OCI-LY7 (cell line): ENCODE measurements around the gene SPATA3. TPM values are rescaled to one million over a fixed set of nuclear protein-coding genes. Genes with fewer than 3 reads are reported as not detected.

Experiments used
- BruUV-seq: library from RNA; stranded (reverse); fragments of 400-500 nt; replicated peaks from 2 replicates; lab custom pipeline; 2021; lab: Mats Ljungman, UMichigan
- CTCF ChIA-PET: fragments of 300-600 bp; sonication (Branson Sonifier 250); formaldehyde crosslinking; loops from one replicate; lab custom pipeline; 2022; ENCODE audit warnings: antibody characterized with exemption; ENCODE audit not compliant: unreplicated experiment; lab: Charles Lee
- POLR2A ChIA-PET: fragments of 300-600 bp; sonication (Branson Sonifier 250); formaldehyde crosslinking; loops from one replicate; lab custom pipeline; 2022; ENCODE audit warnings: antibody characterized with exemption; lab: Charles Lee
- DNase-seq: peaks from one replicate; pipeline ENCODE4 v3.0.0-alpha.2; 2015; ENCODE audit warnings: low spot score
- H2AFZ ChIP-seq: fragments of 200-600 bp; sonication (generic), shearing (Covaris generic); 2 replicates; pipeline ENCODE4 v1.6.1; 2014; ENCODE audit warnings: mild to moderate bottlenecking, antibody characterized with exemption, low read length, moderate library complexity
- H3K27ac ChIP-seq: fragments of 200-600 bp; sonication (generic); 2 replicates; pipeline ENCODE4 v1.5.1; 2014; ENCODE audit warnings: mixed run types, low read depth, mild to moderate bottlenecking, moderate library complexity, low read length, inconsistent platforms; ENCODE audit not compliant: poor library complexity, severe bottlenecking
- H3K36me3 ChIP-seq: fragments of 200-600 bp; sonication (generic); 2 replicates; pipeline ENCODE4 v1.6.1; 2014; ENCODE audit warnings: mild to moderate bottlenecking, antibody characterized with exemption, low read length, moderate library complexity, mixed read lengths; ENCODE audit not compliant: insufficient read depth
- H3K4me1 ChIP-seq: fragments of 200-600 bp; sonication (generic); 2 replicates; pipeline ENCODE4 v1.5.1; 2014; ENCODE audit warnings: mild to moderate bottlenecking, low read length; ENCODE audit not compliant: insufficient read depth, poor library complexity, severe bottlenecking
- H3K4me2 ChIP-seq: fragments of 200-600 bp; sonication (generic); 2 replicates; pipeline ENCODE4 v1.6.1; 2014; ENCODE audit warnings: mild to moderate bottlenecking, low read length
- H3K4me3 ChIP-seq: fragments of 200-600 bp; sonication (generic); 2 replicates; pipeline ENCODE4 v1.5.1; 2014; ENCODE audit warnings: mild to moderate bottlenecking, low read depth, low read length; ENCODE audit not compliant: poor library complexity, severe bottlenecking
- H3K79me2 ChIP-seq: fragments of 200-600 bp; sonication (generic); 2 replicates; pipeline ENCODE4 v1.6.1; 2016; ENCODE audit warnings: low read depth, mild to moderate bottlenecking, low read length, moderate library complexity, mixed read lengths; ENCODE audit not compliant: insufficient read depth
- H3K9me2 ChIP-seq: fragments of 200-600 bp; sonication (generic); 2 replicates; pipeline ENCODE4 v1.6.1; 2016; ENCODE audit warnings: mild to moderate bottlenecking, low read length, mixed read lengths; ENCODE audit not compliant: insufficient read depth
- H3K9me3 ChIP-seq: fragments of 200-600 bp; sonication (generic); 2 replicates; pipeline ENCODE4 v1.6.1; 2014; ENCODE audit warnings: mild to moderate bottlenecking, mixed run types, low read length, mixed read lengths
- H4K20me1 ChIP-seq: fragments of 200-600 bp; sonication (generic); 2 replicates; pipeline ENCODE4 v1.6.1; 2014; ENCODE audit warnings: mild to moderate bottlenecking, antibody characterized with exemption, low read length, moderate library complexity, mixed read lengths; ENCODE audit not compliant: insufficient read depth
- CTCF ChIP-seq: fragments of 200-600 bp; sonication (generic); conservative IDR thresholded peaks from 2 replicates; pipeline ENCODE4 v1.5.1; 2014; ENCODE audit warnings: mild to moderate bottlenecking, antibody characterized with exemption, low read length, moderate library complexity, mixed read lengths
- EZH2phosphoT487 ChIP-seq: fragments of 200-600 bp; sonication (generic); IDR thresholded peaks from 2 replicates; pipeline ENCODE4 v1.6.1; 2018; ENCODE audit warnings: low read depth, borderline replicate concordance, mild to moderate bottlenecking, mixed run types, antibody characterized with exemption, low read length, moderate library complexity, mixed read lengths
- intact Hi-C: fragments of 100-400 bp; cut with micrococcal nuclease; formaldehyde crosslinking; loops from one replicate; pipeline ENCODE4 v1.10.0; 2022; ENCODE audit not compliant: unreplicated experiment
- total RNA-seq, 2 experiments: library from RNA; depleted of rRNA in 1 of 2; stranded (reverse); fragments of >200 nt in 1 of 2; shearing (Covaris generic) in 1 of 2; gene quantifications; 2 replicates each; pipeline ENCODE4 v1.2.3, GENCODE V29; 2014 to 2022

Gene SPATA3
- total RNA-seq, 2 experiments from 2014 or later, result not detected

DNA sequence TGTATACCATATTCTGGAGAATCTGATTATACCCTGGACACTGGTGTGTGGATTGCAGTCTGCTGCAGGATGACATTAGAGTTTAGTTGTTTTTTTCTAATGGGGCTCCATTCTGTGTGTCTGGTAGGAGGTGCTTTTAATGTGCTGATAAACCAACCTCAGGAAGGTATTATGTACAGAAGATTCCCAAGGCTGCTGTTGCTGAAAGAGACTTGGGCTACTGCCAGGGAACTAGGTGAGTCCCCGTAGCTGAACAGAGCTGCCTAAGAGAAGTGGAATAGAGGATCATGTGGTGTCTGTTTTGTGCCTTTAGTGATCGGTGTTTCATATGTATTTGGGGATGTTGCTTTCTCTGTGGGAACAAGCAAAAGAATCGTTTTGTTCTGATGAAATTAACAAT, 16.5 kb downstream of the SPATA3 start:
- H3K36me3 ChIP-seq, result no peaks in the 10 kb centered on the region
- H3K4me3 ChIP-seq, result no peak overlapping the region
- DNase-seq, result no peak
- no peaks in the 10 kb centered on the region for H3K79me2 ChIP-seq
- TF ChIP-seq EZH2phosphoT487 (no peak), CTCF (no peak)
- H3K4me2 ChIP-seq, result no peak overlapping the region
- H3K9me2 ChIP-seq, result no peaks in the 10 kb centered on the region
- intact Hi-C loops, result no loop called here
- H3K4me1 ChIP-seq, result no peaks in the 10 kb centered on the region
- CTCF ChIA-PET, result no interaction called here
- no TSS peak for BruUV-seq
- no peak overlapping the region for H2AFZ ChIP-seq
- H3K27ac ChIP-seq, result no peak overlapping the region
- no peaks in the 10 kb centered on the region for H4K20me1 ChIP-seq
- POLR2A ChIA-PET, result no interaction called here
- H3K9me3 ChIP-seq, result no peaks in the 10 kb centered on the region

DNA sequence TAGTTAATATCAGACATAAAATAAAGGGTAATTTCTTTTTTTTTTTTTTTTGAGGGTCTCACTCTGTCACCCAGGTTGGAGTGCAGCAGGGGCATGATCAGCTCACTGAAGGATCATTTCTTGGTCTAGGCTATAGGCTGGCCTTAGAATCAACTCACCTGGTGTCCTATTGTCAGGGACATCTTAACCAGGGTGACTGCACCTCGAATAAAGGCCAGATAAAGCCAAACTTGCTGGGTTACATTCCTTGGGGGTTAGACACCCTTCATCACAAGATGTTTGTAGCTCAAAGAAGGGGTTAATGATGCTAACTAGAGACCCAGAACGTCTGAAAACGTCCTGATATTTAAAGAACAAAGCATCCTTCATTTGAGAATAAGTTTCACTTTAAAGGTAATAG, 17.9 kb downstream of the SPATA3 start:
- H3K4me3 ChIP-seq, result no peak overlapping the region
- H3K4me2 ChIP-seq, result no peak overlapping the region
- no peaks in the 10 kb centered on the region for H3K4me1 ChIP-seq
- no TSS peak for BruUV-seq
- H4K20me1 ChIP-seq, result no peaks in the 10 kb centered on the region
- POLR2A ChIA-PET, result no interaction called here
- CTCF ChIA-PET, result no interaction called here
- H3K9me2 ChIP-seq, result no peaks in the 10 kb centered on the region
- H3K36me3 ChIP-seq, result no peaks in the 10 kb centered on the region
- TF ChIP-seq CTCF, result no peak
- no peak for TF ChIP-seq EZH2phosphoT487
- no peaks in the 10 kb centered on the region for H3K79me2 ChIP-seq
- no peak overlapping the region for H2AFZ ChIP-seq
- intact Hi-C loops, result no loop called here
- no peak overlapping the region for H3K27ac ChIP-seq
- H3K9me3 ChIP-seq, result no peaks in the 10 kb centered on the region
- DNase-seq, result no peak

- Histone ChIP-seq H3K4me3 (no peak overlapping the region), H3K4me1 (no peaks in the 10 kb centered on the region), H3K4me2 (no peak overlapping the region), H3K9me3 (no peaks in the 10 kb centered on the region), H3K79me2 (no peaks in the 10 kb centered on the region), H4K20me1 (no peaks in the 10 kb centered on the region), H2AFZ (no peak overlapping the region), H3K9me2 (no peaks in the 10 kb centered on the region), H3K27ac (no peak overlapping the region), H3K36me3 (no peaks in the 10 kb centered on the region)
- ChIA-PET POLR2A (interaction anchor here (0.6 kb wide), 1 partner anchor 584 kb away, joined by 3 read pairs; no protein-coding TSS in a partner anchor), CTCF (no interaction called here)
- BruUV-seq, result no TSS peak
- intact Hi-C loops, result no loop called here
- TF ChIP-seq EZH2phosphoT487 (no peak), CTCF (no peak)
- no peak for DNase-seq
Measured at GRCh38 chr2:231015478-231015877, 19.6 kb downstream of the SPATA3 start.
